PC-3 (cell line): ENCODE measurements around the gene SAPCD1. TPM values are rescaled to one million over a fixed set of nuclear protein-coding genes. Genes with fewer than 3 reads are reported as not detected.
A peak's percentile ranks its signal among the peaks of the same experiment; 100 is the strongest.
"Not testable (repeated sequence)": the region's sequence is repeated elsewhere in the genome, so short reads cannot be mapped to it uniquely, and the experiment has no call there.

Experiments
- ATAC-seq: fragments of 200-7000 bp; cut with Tn5 transposase; 2 replicates; pipeline ENCODE4 v1.9.1; 2020; ENCODE audit warnings: mild to moderate bottlenecking, moderate library complexity
- BruUV-seq: library from RNA; stranded (reverse); fragments of 400-500 nt; replicated peaks from 2 replicates; lab custom pipeline; 2021; lab: Mats Ljungman, UMichigan
- CTCF ChIA-PET: fragments of 300-600 bp; sonication (Branson Sonifier 250); formaldehyde crosslinking; loops from one replicate; lab custom pipeline; 2022; ENCODE audit warnings: antibody characterized with exemption; lab: Charles Lee
- POLR2A ChIA-PET: fragments of 300-600 bp; sonication (Branson Sonifier 250); formaldehyde crosslinking; loops from one replicate; lab custom pipeline; 2022; ENCODE audit warnings: antibody characterized with exemption; ENCODE audit not compliant: unreplicated experiment; lab: Charles Lee
- DNase-seq: peaks from one replicate; pipeline ENCODE4 v3.0.0-alpha.2; 2015
- H2AFZ ChIP-seq: fragments of 300-600 bp; sonication (generic); 2 replicates; pipeline ENCODE4 v1.6.0; 2016; ENCODE audit warnings: antibody characterized with exemption, low read length
- H3F3A ChIP-seq: fragments of 300-600 bp; sonication (generic); one replicate; pipeline ENCODE4 v1.6.0; 2017; ENCODE audit warnings: antibody characterized with exemption, low read length, control low read depth, mild to moderate bottlenecking; ENCODE audit not compliant: unreplicated experiment
- H3K27ac ChIP-seq: fragments of 300-600 bp; sonication (generic); 2 replicates; pipeline ENCODE4 v1.5.1; 2016; ENCODE audit warnings: mild to moderate bottlenecking, low read length
- H3K27me3 ChIP-seq: fragments of 300-600 bp; sonication (generic); 2 replicates; pipeline ENCODE4 v1.6.1; 2016; ENCODE audit warnings: low read length, mixed read lengths
- H3K36me3 ChIP-seq: fragments of 300-600 bp; sonication (generic); 2 replicates; pipeline ENCODE4 v1.6.1; 2016; ENCODE audit warnings: low read depth, mixed run types, low read length, mixed read lengths
- H3K4me1 ChIP-seq: fragments of 300-600 bp; sonication (generic); 2 replicates; pipeline ENCODE4 v1.5.1; 2016; ENCODE audit warnings: low read length; ENCODE audit not compliant: insufficient read depth
- H3K4me2 ChIP-seq: fragments of 300-600 bp; sonication (generic); 2 replicates; pipeline ENCODE4 v1.6.0; 2016; ENCODE audit warnings: low read length
- H3K4me3 ChIP-seq: fragments of 300-600 bp; sonication (generic); 2 replicates; pipeline ENCODE4 v1.5.1; 2016; ENCODE audit warnings: mild to moderate bottlenecking, low read length, mixed read lengths
- H3K79me2 ChIP-seq: fragments of 300-600 bp; sonication (generic); 2 replicates; pipeline ENCODE4 v1.6.1; 2017; ENCODE audit warnings: low read length, mixed read lengths
- H3K9ac ChIP-seq: fragments of 300-600 bp; sonication (generic); 2 replicates; pipeline ENCODE4 v1.6.0; 2016; ENCODE audit warnings: mild to moderate bottlenecking, low read length
- H3K9me2 ChIP-seq: fragments of 300-600 bp; sonication (generic); replicated peaks from 2 replicates; pipeline ENCODE4 v1.6.1; 2016; ENCODE audit warnings: mixed run types, low read length, mixed read lengths
- H3K9me3 ChIP-seq: fragments of 300-600 bp; sonication (generic); 2 replicates; pipeline ENCODE4 v1.6.1; 2016; ENCODE audit warnings: low read length, mixed read lengths
- H4K20me1 ChIP-seq: fragments of 300-600 bp; sonication (generic); 2 replicates; pipeline ENCODE4 v1.6.1; 2016; ENCODE audit warnings: low read length, mixed read lengths
- CTCF ChIP-seq: fragments of 300-600 bp; sonication (generic); conservative IDR thresholded peaks from 2 replicates; pipeline ENCODE4 v1.5.1; 2017; ENCODE audit warnings: antibody characterized with exemption, low read depth, mild to moderate bottlenecking, low read length
- EZH2 ChIP-seq: fragments of 300-600 bp; sonication (generic); IDR thresholded peaks from one replicate; pipeline ENCODE4 v1.6.1; 2017; ENCODE audit warnings: antibody characterized with exemption, mild to moderate bottlenecking, low read length; ENCODE audit not compliant: unreplicated experiment
- EZH2phosphoT487 ChIP-seq: fragments of 300-600 bp; sonication (generic); IDR thresholded peaks from 2 replicates; pipeline ENCODE4 v1.6.1; 2018; ENCODE audit warnings: mild to moderate bottlenecking, antibody characterized with exemption, low read length, borderline replicate concordance
- intact Hi-C: fragments of 100-400 bp; cut with micrococcal nuclease; formaldehyde crosslinking; loops from 2 replicates; pipeline ENCODE4 v1.9.0; 2023
- total RNA-seq: library from RNA; depleted of rRNA; stranded (reverse); fragments of >200 nt; gene quantifications from 2 replicates; pipeline ENCODE4 v1.2.3, GENCODE V29; 2014

Gene SAPCD1
- total RNA-seq, 1 experiment from 2014 or later, result 4.2 TPM

GRCh38 chr6:31805939-31806469, 43.5 kb downstream of the SAPCD1 start:
- H3K27me3 ChIP-seq, result no peaks in the 10 kb centered on the region
- H3K36me3 ChIP-seq, result no peaks in the 10 kb centered on the region
- H3K9ac ChIP-seq, result peak overlapping the region; percentile 86
- CTCF ChIA-PET, result interaction anchor here (0.6 kb wide), 1 partner anchor 25 kb away, joined by 3 read pairs; no protein-coding TSS in a partner anchor
- TSS peak; percentile 73 for BruUV-seq
- peaks cover 6% of the 10 kb centered on the region for H3K4me1 ChIP-seq
- H3K4me3 ChIP-seq, result peak overlapping the region; percentile 73
- H3K79me2 ChIP-seq, result peaks cover 34% of the 10 kb centered on the region
- no peaks in the 10 kb centered on the region for H3K9me2 ChIP-seq
- H4K20me1 ChIP-seq, result no peaks in the 10 kb centered on the region
- intact Hi-C loops, result no loop called here
- no peaks in the 10 kb centered on the region for H3K9me3 ChIP-seq
- no peak for TF ChIP-seq EZH2phosphoT487
- TF ChIP-seq CTCF, result no peak
- TF ChIP-seq EZH2, result no peak
- POLR2A ChIA-PET, result interaction anchor here (0.7 to 1.6 kb wide), 3 partner anchors 9 to 59 kb away, joined by 4 to 21 read pairs (median 20); partner anchors contain the start of genes HSPA1A, HSPA1B and HSPA1L
- no peak for DNase-seq
- H3F3A ChIP-seq, result no peaks in the 10 kb centered on the region
- H2AFZ ChIP-seq, result peak overlapping the region; percentile 77
- H3K27ac ChIP-seq, result peak overlapping the region; percentile 53
- peak; percentile 6 for ATAC-seq
- H3K4me2 ChIP-seq, result peak overlapping the region; percentile 89

GRCh38 chr6:31806470-31807272, 44.2 kb downstream of the SAPCD1 start, which contains the start of gene LSM2:
Gene LSM2, minus strand, starts transcription at chr6:31806966. Its CDS starts 209 bp downstream, at chr6:31806757.
- DNase-seq (peak; percentile 96), ATAC-seq (peak; percentile 99)
- peak within 1 kb of the TSS; percentile 86 for H3K9ac ChIP-seq
- H3K4me1 ChIP-seq, result peaks cover 6% of the 10 kb centered on the region
- intact Hi-C loops, result no loop called here
- no peaks in the 10 kb centered on the region for H3K9me3 ChIP-seq
- H2AFZ ChIP-seq, result peak within 1 kb of the TSS; percentile 77
- TF ChIP-seq EZH2phosphoT487 (no peak), CTCF (peak; percentile 55), EZH2 (no peak)
- peaks cover 34% of the 10 kb centered on the region for H3K79me2 ChIP-seq
- no TSS peak for BruUV-seq
- H4K20me1 ChIP-seq, result no peaks in the 10 kb centered on the region
- peak within 1 kb of the TSS; percentile 73 for H3K4me3 ChIP-seq
- no peaks in the 10 kb centered on the region for H3K27me3 ChIP-seq
- POLR2A ChIA-PET, result interaction anchor here (0.6 to 1.6 kb wide), 7 partner anchors 8 to 165 kb away, joined by 3 to 21 read pairs (median 4); partner anchors contain the start of genes HSPA1A, HSPA1B and HSPA1L
- H3K27ac ChIP-seq, result peak within 1 kb of the TSS; percentile 53
- CTCF ChIA-PET, result interaction anchor here (0.6 to 1.0 kb wide), 7 partner anchors 9 to 361 kb away, joined by 3 to 16 read pairs (median 4); partner anchors contain the start of genes HSPA1A, HSPA1L and VARS1
- H3K36me3 ChIP-seq, result no peaks in the 10 kb centered on the region
- peak within 1 kb of the TSS; percentile 89 for H3K4me2 ChIP-seq
- no peaks in the 10 kb centered on the region for H3K9me2 ChIP-seq
- no peaks in the 10 kb centered on the region for H3F3A ChIP-seq

- DNase-seq, ATAC-seq: not testable (repeated sequence)
- CTCF ChIA-PET, result interaction anchor here (0.6 kb wide), 1 partner anchor 209 kb away, joined by 3 read pairs; no protein-coding TSS in a partner anchor
Observed at GRCh38 chr6:31808599-31808998, 46.1 kb downstream of the SAPCD1 start.

More at GRCh38 chr6:31808599-31808998, 46.1 kb downstream of the SAPCD1 start:
- H3K4me3 ChIP-seq, H3K9ac ChIP-seq, H3K36me3 ChIP-seq, H3K4me2 ChIP-seq, H3K9me3 ChIP-seq, H3K9me2 ChIP-seq, H3F3A ChIP-seq, POLR2A ChIA-PET, H3K27me3 ChIP-seq, H2AFZ ChIP-seq, H4K20me1 ChIP-seq, H3K4me1 ChIP-seq, intact Hi-C loops, BruUV-seq, H3K27ac ChIP-seq: not testable (repeated sequence)
- peaks cover 28% of the 10 kb centered on the region for H3K79me2 ChIP-seq
